Adrenal gland (tissue), 19 donors: Measurements from ENCODE around the gene BAG5. TPM values are rescaled to one million over a fixed set of nuclear protein-coding genes. Genes with fewer than 3 reads are reported as not detected.
"Not testable (repeated sequence)": the region's sequence is repeated elsewhere in the genome, so short reads cannot be mapped to it uniquely, and the experiment has no call there.

ENCODE experiments used
- DNase-seq, 7 donors: peaks; one replicate each; pipeline ENCODE4 v3.0.0-alpha.2; 2019 to 2020
- H3K27ac ChIP-seq, 5 donors: fragments of 200-600 bp; sonication (generic) in 4 of 5; 1 replicate in 3 of 5; 2 replicates in 2 of 5; pipeline versions ENCODE4 v1.5.1 to v1.8.0; 2016 to 2020; ENCODE audit warnings: mild to moderate bottlenecking in 1 of 5
- H3K27me3 ChIP-seq: fragments of 200-600 bp; 2 replicates; pipeline ENCODE4 v1.8.0; 2021
- H3K36me3 ChIP-seq, 2 donors: fragments of 200-600 bp; replicated peaks in 1 of 2; 1 replicate in 1 of 2; 2 replicates in 1 of 2; pipeline versions ENCODE4 v1.5.1 to v1.8.0; 2018 to 2022
- H3K4me1 ChIP-seq, 2 donors: fragments of 200-600 bp; replicated peaks in 1 of 2; 1 replicate in 1 of 2; 2 replicates in 1 of 2; pipeline versions ENCODE4 v1.5.1 to v1.8.0; 2018 to 2021
- H3K4me3 ChIP-seq, 4 donors: fragments of 200-600 bp; sonication (generic) in 3 of 4; one replicate each; pipeline ENCODE4 v1.5.1; 2016 to 2018
- H3K9me3 ChIP-seq, 3 donors: fragments of 200-600 bp; sonication (generic) in 1 of 3; replicated peaks in 1 of 3; 1 replicate in 2 of 3; 2 replicates in 1 of 3; pipeline versions ENCODE4 v1.5.1 to v1.8.0; 2016 to 2021
- CTCF ChIP-seq, 6 experiments: fragments of 450-650 bp in 4 of 6; fragments of 200-600 bp in 2 of 6; sonication (generic) in 1 of 6; IDR thresholded peaks; 1 replicate in 5 of 6; 2 replicates in 1 of 6; pipeline versions ENCODE4 v1.5.1 to v1.8.0; 2016 to 2021; ENCODE audit warnings: antibody characterized with exemption in 6 of 6, mild to moderate bottlenecking in 2 of 6, moderate library complexity in 1 of 6
- POLR2A ChIP-seq, 2 donors: fragments of 450-650 bp; IDR thresholded peaks; one replicate each; pipeline ENCODE4 v1.6.1; 2017; ENCODE audit warnings: antibody characterized with exemption in 2 of 2, mild to moderate bottlenecking in 2 of 2, moderate library complexity in 1 of 2
- WGBS, 4 donors: extraction: QIAGEN DNeasy Blood & Tissue Kit in 2 of 4; methylation state at CpG; one replicate each; pipeline versions ENCODE4 v1.1.5 to v1.1.7; 2013 to 2017; 5-methylcytosine and 5-hydroxymethylcytosine counted together
- intact Hi-C, 2 donors: fragments of 100-400 bp; cut with DNase I; formaldehyde crosslinking; loops; one replicate each; pipeline versions ENCODE4 v1.14.1 to v1.15.0; 2022 to 2023
- long read RNA-seq, 10 donors: library from polyadenylated mRNA in 3 of 10; unstranded in 2 of 10; stranded (forward) in 1 of 10; transcript quantifications; one replicate each; pipeline ENCODE4 v2.0.0 and lab custom pipeline, GENCODE V29; 2021 to 2026
- polyA plus RNA-seq, 3 donors: library from polyadenylated mRNA; stranded (reverse); fragments of 200-250 nt in 2 of 3; fragments of 350-450 nt in 1 of 3; fragmentation: Illumina TruSeq in 1 of 3; extraction: RNeasy Lipid Tissue Mini Kit (QIAGEN cat#74804) in 1 of 3; gene quantifications; one replicate each; pipeline ENCODE4 v1.2.3, GENCODE V29; 2013 to 2014
- total RNA-seq, 9 donors: library from RNA; depleted of rRNA in 4 of 9; stranded (reverse); fragments of >200 nt in 4 of 9; fragments of 120-200 nt in 1 of 9; fragmentation: NEBNext Ultra II Directional in 1 of 9; extraction: Animal tissue kit (Norgen Biotek cat#: 25700) in 1 of 9; gene quantifications; one replicate each; pipeline versions ENCODE4 v1.1.0 to v1.2.4, GENCODE V29; 2013 to 2023
- donor health status: healthy with polysubstance abuse.
- donor health status: Bipolar disorder and iron deficiency.
- donor health status: DM: yes; HTN: yes; CAD: no.
- donor health status: DM: no; HTN: no; CAD: no.
- donor health status: DM: no; HTN: no; CAD: no.
- donor health status: DM: yes; HTN: yes; CAD: no.

Gene BAG5
- total RNA-seq: 10 to 100 TPM; 16.7 to 33.5 (median 24.8) TPM
- 10 to 100 TPM in 1 of 3 donors, 1 to 10 TPM in 2; 5.2 to 28.4 (median 5.6) TPM for polyA plus RNA-seq
- long read RNA-seq, donor 1, full-length matches to known transcripts: 6 of 6 reads
- long read RNA-seq, donor 1, partial matches to known transcripts: 0 of 6 reads
- long read RNA-seq, donor 1, other reads (novel, unspliced or antisense): 0 of 6 reads
- long read RNA-seq, donor 2, full-length matches to known transcripts: 8 of 8 reads
- long read RNA-seq, donor 2, partial matches to known transcripts: 0 of 8 reads
- long read RNA-seq, donor 2, other reads (novel, unspliced or antisense): 0 of 8 reads
- long read RNA-seq, donor 3, full-length matches to known transcripts: 9 of 9 reads
- long read RNA-seq, donor 3, partial matches to known transcripts: 0 of 9 reads
- long read RNA-seq, donor 3, other reads (novel, unspliced or antisense): 0 of 9 reads
- long read RNA-seq, donor 4, full-length matches to known transcripts: 8 of 10 reads
- long read RNA-seq, donor 4, partial matches to known transcripts: 0 of 10 reads
- long read RNA-seq, donor 4, other reads (novel, unspliced or antisense): 2 of 10 reads
- long read RNA-seq, donor 5, full-length matches to known transcripts: 19 of 24 reads
- long read RNA-seq, donor 5, partial matches to known transcripts: 0 of 24 reads
- long read RNA-seq, donor 5, other reads (novel, unspliced or antisense): 5 of 24 reads
- long read RNA-seq, donor 6, full-length matches to known transcripts: 11 of 17 reads
- long read RNA-seq, donor 6, partial matches to known transcripts: 0 of 17 reads
- long read RNA-seq, donor 6, other reads (novel, unspliced or antisense): 6 of 17 reads
- long read RNA-seq, donor 7: 0 reads
- long read RNA-seq, donor 8, full-length matches to known transcripts: 7 of 7 reads
- long read RNA-seq, donor 8, partial matches to known transcripts: 0 of 7 reads
- long read RNA-seq, donor 8, other reads (novel, unspliced or antisense): 0 of 7 reads
- long read RNA-seq, donor 9, full-length matches to known transcripts: 3 of 3 reads
- long read RNA-seq, donor 9, partial matches to known transcripts: 0 of 3 reads
- long read RNA-seq, donor 9, other reads (novel, unspliced or antisense): 0 of 3 reads
- long read RNA-seq, donor 10, full-length matches to known transcripts: 6 of 6 reads
- long read RNA-seq, donor 10, partial matches to known transcripts: 0 of 6 reads
- long read RNA-seq, donor 10, other reads (novel, unspliced or antisense): 0 of 6 reads

DNA sequence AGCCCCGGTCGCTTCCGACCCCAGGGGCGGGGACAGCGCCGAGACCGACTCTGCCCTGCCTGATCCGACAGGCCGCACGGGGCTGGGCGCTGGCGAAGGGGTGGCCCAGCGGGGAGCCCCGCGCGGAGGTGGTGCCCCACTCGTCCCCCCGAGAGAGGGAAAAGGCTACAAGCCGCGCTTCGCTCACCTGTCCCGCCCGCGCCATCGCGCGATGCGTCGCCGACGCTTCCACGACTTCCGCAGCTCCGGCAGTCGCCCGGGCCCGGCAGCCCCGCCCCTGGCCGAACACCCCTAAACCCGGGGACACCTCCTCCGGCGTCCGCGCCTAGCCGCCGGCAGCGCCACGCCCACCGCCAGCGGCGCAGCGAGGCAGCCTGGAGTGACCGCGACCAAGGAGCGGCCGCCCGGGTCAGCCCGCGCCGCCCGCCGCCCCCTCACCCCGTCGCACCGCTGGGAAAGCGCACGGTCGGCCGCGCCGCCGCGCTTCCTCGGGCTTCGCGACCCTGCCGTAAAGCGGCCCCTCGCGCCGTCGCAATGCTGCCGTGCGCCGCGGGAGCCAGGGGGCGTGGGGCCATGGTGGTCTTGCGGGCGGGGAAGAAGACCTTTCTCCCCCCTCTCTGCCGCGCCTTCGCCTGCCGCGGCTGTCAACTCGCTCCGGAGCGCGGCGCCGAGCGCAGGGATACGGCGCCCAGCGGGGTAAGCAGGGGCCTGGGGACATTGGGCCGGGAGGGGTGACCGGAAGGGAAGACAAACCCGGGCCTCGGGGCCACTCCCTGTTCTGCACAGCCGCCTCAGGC is at the start of gene BAG5, which contains the start of gene COA8:
Gene BAG5, minus strand, starts transcription at position 229 of the 797 bp plus-strand sequence. CDS start 1,493 bp downstream, outside the sequence.
Gene COA8, plus strand, starts transcription at position 532 of the 797 bp plus-strand sequence. Its CDS starts 42 bp downstream, at position 574.
- H3K4me3 ChIP-seq: peak within 1 kb of the TSS; percentile 30 to 91 (median 87)
- peak within 1 kb of the TSS; percentile 37 to 97 (median 94) for H3K27ac ChIP-seq
- H3K27me3 ChIP-seq: no peaks in the 10 kb centered on the region
- TF ChIP-seq POLR2A (IDR thresholded peaks at IDR 0.05) (peak; percentile 60 to 70), CTCF (IDR thresholded peaks at IDR 0.05) (peak in 1 of 6 experiments; percentile 32)
- 0% methylated on average over 60 to 109 of the region's 109 CpGs; no CpG with 5 or more reads in 2 of the 4 donors for WGBS, 4 donors
- H3K4me1 ChIP-seq: peaks cover 18 to 50% of the 10 kb centered on the region in 2 donors
- intact Hi-C loops: no loop called here
- H3K9me3 ChIP-seq: no peaks in the 10 kb centered on the region
- peaks cover 0 to 23% of the 10 kb centered on the region in 2 donors for H3K36me3 ChIP-seq
- DNase-seq: peak; percentile 78 to 85 (median 82)

DNA sequence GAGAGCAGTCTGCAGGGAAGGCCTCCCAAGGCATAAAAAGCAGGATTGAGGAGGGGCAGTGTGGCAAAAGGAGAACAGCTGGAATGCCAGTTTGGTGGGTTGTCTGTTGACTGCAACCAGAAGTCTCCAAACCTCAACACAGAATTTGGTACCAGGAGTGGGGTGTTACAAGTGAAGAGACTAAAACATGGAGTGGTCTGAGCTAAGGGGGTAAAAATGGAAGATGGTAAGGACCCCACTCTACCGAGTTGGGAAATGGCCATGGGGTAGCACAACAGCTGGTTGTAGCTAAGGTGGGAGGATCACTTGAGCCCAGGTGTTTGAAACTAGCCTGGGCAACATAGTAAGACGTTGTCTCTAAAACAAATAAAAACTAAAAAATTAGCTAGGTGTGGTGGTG is 48.8 kb upstream of the BAG5 start:
- no peak overlapping the region for H3K27ac ChIP-seq
- WGBS, 4 donors: 72 to 90% (median 88%) methylated on average over 2 of the region's 2 CpGs
- no peaks in the 10 kb centered on the region for H3K36me3 ChIP-seq
- no peak for TF ChIP-seq POLR2A (IDR thresholded peaks at IDR 0.05)
- TF ChIP-seq CTCF (IDR thresholded peaks at IDR 0.05): no peak
- H3K9me3 ChIP-seq: no peaks in the 10 kb centered on the region
- no peaks in the 10 kb centered on the region for H3K27me3 ChIP-seq
- intact Hi-C loops: no loop called here
- no peak overlapping the region for H3K4me3 ChIP-seq
- DNase-seq: no peak
- H3K4me1 ChIP-seq: peaks cover 0 to 18% of the 10 kb centered on the region in 2 donors

- H3K4me3 ChIP-seq, intact Hi-C loops, DNase-seq, H3K27me3 ChIP-seq, H3K9me3 ChIP-seq, H3K36me3 ChIP-seq, H3K27ac ChIP-seq: not testable (repeated sequence)
- H3K4me1 ChIP-seq: peaks cover 0 to 18% of the 10 kb centered on the region in 2 donors
- WGBS, 4 donors: 82 to 95% (median 91%) methylated on average over 3 to 4 of the region's 4 CpGs
These were observed 46.6 kb upstream of the BAG5 start for GRCh38 chr14:103609081-103609480.

DNA sequence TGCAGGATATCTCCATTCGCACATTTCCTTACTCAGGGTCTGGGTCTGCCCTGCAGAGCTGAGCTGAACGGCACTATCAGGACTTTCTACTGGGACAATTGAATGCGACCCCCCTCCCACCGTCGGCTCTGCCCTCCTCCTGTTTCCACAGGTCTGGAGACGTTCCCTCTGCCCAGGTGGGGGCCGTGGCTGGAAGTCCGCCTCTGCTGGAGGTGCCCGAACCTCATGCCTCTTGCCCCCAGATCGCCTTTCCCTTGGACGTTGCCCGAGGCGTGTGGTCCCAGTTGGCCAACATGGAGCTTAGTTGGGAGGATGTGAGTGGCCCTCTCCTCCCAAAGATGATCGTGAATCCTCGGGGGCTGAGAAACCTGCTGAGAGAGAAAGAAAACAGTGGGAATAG is 45.4 kb upstream of the BAG5 start:
- no peaks in the 10 kb centered on the region for H3K27me3 ChIP-seq
- WGBS, 4 donors: 29 to 55% (median 34%) methylated on average over 14 to 15 of the region's 15 CpGs
- DNase-seq: peak in 1 of 7 donors; percentile 10
- intact Hi-C loops: no loop called here
- H3K4me1 ChIP-seq: peaks cover 0 to 18% of the 10 kb centered on the region in 2 donors
- TF ChIP-seq CTCF (IDR thresholded peaks at IDR 0.05): no peak
- no peak for TF ChIP-seq POLR2A (IDR thresholded peaks at IDR 0.05)
- H3K9me3 ChIP-seq: no peaks in the 10 kb centered on the region
- H3K27ac ChIP-seq: peak overlapping the region in 1 of 5 donors; percentile 56
- peak overlapping the region in 1 of 4 donors; percentile 25 for H3K4me3 ChIP-seq
- H3K36me3 ChIP-seq: no peaks in the 10 kb centered on the region
